Measurements from ENCODE around the gene TWSG1. TPM values are rescaled to one million over a fixed set of nuclear protein-coding genes. Genes with fewer than 3 reads are reported as not detected.

Gene TWSG1
- total RNA-seq, 4 donors from 2014 or later, result 10.7 to 45.2 (median 22.6) TPM

DNA sequence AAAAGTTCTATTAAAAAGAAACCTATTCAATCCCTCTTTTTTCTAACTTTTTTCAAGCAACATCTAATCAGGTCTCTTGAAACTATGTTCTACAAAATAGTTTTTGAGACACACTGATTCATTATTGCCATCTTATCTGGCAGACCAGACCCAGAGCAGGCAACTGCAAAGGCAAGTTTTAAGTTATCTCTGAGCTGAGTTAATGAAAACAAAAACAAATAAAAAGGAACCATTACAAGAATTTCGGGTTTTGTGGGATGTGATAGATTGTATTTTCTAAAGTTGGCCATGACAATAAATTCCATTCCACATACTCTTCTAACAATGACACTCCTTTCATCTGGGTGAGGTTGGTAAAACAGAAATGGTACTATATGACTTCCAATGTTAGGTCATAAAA lies 15.2 kb upstream of the TWSG1 start:
- 44 to 47% methylated on average over 1 of the region's 1 CpG for WGBS, 2 donors
- Histone ChIP-seq H3K4me1 (no peaks in the 10 kb centered on the region), H3K27ac (no peak overlapping the region), H3K9me3 (peaks cover 0 to 4% (median 0%) of the 10 kb centered on the region in 3 donors), H3K36me3 (no peaks in the 10 kb centered on the region), H3K4me3 (no peak overlapping the region), H3K27me3 (no peaks in the 10 kb centered on the region)
- TF ChIP-seq POLR2A (IDR thresholded peaks at IDR 0.05) (no peak), CTCF (IDR thresholded peaks at IDR 0.05) (no peak)
- no peak for DNase-seq
- intact Hi-C loops (cut with DNase I), result no loop called here

DNA sequence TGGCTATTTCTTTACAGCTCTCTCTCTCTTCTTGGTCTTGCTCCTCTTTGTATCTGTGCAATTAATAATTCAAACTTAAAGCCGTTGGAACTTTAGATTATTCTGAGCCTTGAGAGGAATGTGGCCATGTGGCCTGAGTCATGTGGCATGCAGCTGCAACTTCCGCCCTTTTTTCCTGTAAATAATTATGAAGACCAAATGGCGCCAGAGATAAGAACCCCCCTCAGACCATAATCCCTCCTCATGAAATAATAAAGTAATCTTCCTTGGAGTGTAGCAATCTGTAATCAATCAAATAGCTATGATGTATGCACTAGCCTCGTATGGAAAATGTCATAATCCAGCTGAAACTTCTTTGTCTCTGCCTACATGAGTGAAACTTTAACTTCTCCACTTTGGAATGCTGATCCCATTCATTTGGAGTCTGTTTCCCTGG lies 13.5 kb upstream of the TWSG1 start:
- WGBS, 2 donors, result 38 to 58% methylated on average over 4 of the region's 4 CpGs
- H3K9me3 ChIP-seq, result peaks cover 0 to 4% (median 0%) of the 10 kb centered on the region in 3 donors
- intact Hi-C loops (cut with DNase I), result no loop called here
- H3K27me3 ChIP-seq, result no peaks in the 10 kb centered on the region
- no peak overlapping the region for H3K4me3 ChIP-seq
- no peak overlapping the region for H3K27ac ChIP-seq
- no peak for DNase-seq
- no peaks in the 10 kb centered on the region for H3K36me3 ChIP-seq
- no peak for TF ChIP-seq POLR2A (IDR thresholded peaks at IDR 0.05)
- no peak for TF ChIP-seq CTCF (IDR thresholded peaks at IDR 0.05)
- no peaks in the 10 kb centered on the region for H3K4me1 ChIP-seq

- WGBS, 2 donors, result 62 to 81% methylated on average over 4 of the region's 4 CpGs
- no peak for DNase-seq
- H3K27me3 ChIP-seq, result no peaks in the 10 kb centered on the region
- H3K27ac ChIP-seq, result no peak overlapping the region
- no peaks in the 10 kb centered on the region for H3K4me1 ChIP-seq
- TF ChIP-seq CTCF (IDR thresholded peaks at IDR 0.05) (no peak), POLR2A (IDR thresholded peaks at IDR 0.05) (no peak)
- H3K4me3 ChIP-seq, result no peak overlapping the region
- intact Hi-C loops (cut with DNase I), result no loop called here
- peaks cover 0 to 4% (median 0%) of the 10 kb centered on the region in 3 donors for H3K9me3 ChIP-seq
- H3K36me3 ChIP-seq, result no peaks in the 10 kb centered on the region
These were observed 12.8 kb upstream of the TWSG1 start for GRCh38 chr18:9321736-9322135.

DNA sequence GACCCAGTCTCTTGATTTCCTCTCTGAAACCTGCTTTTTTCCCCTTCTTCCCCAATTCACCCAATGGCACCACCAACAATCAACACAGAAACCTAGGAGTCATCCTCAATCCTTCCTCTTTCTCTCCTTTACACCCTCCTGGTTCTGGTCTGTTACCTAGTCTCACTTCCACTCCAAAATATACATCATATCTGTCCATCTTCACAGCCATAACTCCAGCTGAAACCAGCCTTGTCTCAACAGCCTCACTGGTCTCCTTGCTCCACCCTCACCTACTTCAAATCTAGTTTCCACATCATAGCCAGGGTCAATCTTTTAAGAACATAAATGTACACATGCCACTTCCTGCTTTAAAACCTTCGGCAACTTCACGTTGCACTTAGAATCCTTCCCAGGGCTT lies 11.8 kb upstream of the TWSG1 start:
- WGBS, 2 donors, result 88 to 92% methylated on average over 2 of the region's 2 CpGs
- TF ChIP-seq CTCF (IDR thresholded peaks at IDR 0.05), result no peak
- no peak for TF ChIP-seq POLR2A (IDR thresholded peaks at IDR 0.05)
- H3K9me3 ChIP-seq, result peaks cover 0 to 4% (median 0%) of the 10 kb centered on the region in 3 donors
- H3K27ac ChIP-seq, result no peak overlapping the region
- no peaks in the 10 kb centered on the region for H3K4me1 ChIP-seq
- intact Hi-C loops (cut with DNase I), result no loop called here
- H3K27me3 ChIP-seq, result no peaks in the 10 kb centered on the region
- DNase-seq, result no peak
- no peaks in the 10 kb centered on the region for H3K36me3 ChIP-seq
- H3K4me3 ChIP-seq, result no peak overlapping the region

GRCh38 chr18:9323750-9324445 lies 10.7 kb upstream of the TWSG1 start:
- TF ChIP-seq POLR2A (IDR thresholded peaks at IDR 0.05), result no peak
- TF ChIP-seq CTCF (IDR thresholded peaks at IDR 0.05), result no peak
- no peak for DNase-seq

More at GRCh38 chr18:9323750-9324445, 10.7 kb upstream of the TWSG1 start:
- H3K4me3 ChIP-seq, result no peak overlapping the region
- H3K27ac ChIP-seq, result no peak overlapping the region
- intact Hi-C loops (cut with DNase I), result no loop called here
- no peaks in the 10 kb centered on the region for H3K27me3 ChIP-seq
- peaks cover 0 to 10% (median 0%) of the 10 kb centered on the region in 3 donors for H3K9me3 ChIP-seq
- H3K4me1 ChIP-seq, result no peaks in the 10 kb centered on the region
- no peaks in the 10 kb centered on the region for H3K36me3 ChIP-seq
- WGBS, 2 donors, result 49 to 56% methylated on average over 3 of the region's 3 CpGs

All from esophagus squamous epithelium (tissue), 5 donors.